HG02943 (cell line): ENCODE data around the gene CIAO3.

Experiments used
- ATAC-seq: cut with Tn5 transposase; IDR thresholded peaks from one replicate; pipeline ENCODE4 v1.9.1; 2021; ENCODE audit warnings: mild to moderate bottlenecking, low read depth, moderate library complexity; ENCODE audit not compliant: unreplicated experiment

Gene CIAO3

DNA sequence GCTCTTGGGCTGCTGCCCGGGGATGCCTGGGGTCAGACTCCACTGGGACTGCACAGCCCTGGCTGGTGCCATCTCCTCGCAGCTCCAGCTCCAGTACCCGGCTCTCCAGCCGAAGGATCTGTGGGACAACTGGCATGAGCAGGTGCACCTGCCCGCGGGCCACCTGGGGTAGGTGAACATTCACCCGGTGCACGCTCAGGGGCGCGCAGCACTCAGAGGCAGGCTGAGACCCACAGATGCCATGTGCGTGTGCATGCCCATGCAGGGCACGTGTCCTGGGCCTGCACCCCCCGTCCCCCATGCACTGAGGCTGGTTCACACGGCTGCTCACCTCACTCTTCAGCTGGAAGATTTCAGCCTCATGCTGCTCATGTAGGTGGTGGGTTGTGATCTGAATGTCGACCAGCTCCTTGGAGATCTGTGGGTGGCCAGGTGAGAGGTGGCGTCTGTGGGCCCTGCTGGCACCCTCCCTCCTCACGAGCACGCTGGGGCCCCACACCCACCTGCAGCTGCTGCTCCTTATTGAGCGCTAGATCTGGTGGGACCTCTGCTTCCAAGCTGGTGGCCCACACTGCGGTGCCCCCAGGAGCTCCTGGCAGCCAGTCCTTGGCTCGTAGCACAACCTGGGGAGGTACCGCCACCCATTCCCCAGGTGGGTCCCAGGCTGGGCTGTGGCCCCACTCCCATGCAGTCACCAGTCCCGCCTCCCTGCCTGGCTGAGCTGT, 15.2 kb downstream of the CIAO3 start:
- no peak for ATAC-seq

DNA sequence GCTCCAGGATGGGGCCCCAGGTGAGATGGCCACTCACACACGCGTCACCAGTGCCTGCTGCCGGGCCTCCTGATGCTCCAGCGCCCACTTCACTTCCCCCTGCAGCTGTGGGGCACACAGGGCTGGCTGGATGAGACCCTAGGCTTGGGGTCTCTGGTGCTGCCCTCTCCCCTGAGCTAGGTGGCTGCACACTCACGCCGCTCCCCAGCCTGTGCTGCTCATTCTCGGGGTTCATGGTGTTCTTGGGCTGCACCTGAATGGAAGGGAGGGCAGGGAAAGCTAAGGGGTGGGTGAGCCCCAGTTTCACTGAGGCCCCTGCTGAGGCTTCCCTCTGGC, 15.8 kb downstream of the CIAO3 start:
- no peak for ATAC-seq

DNA sequence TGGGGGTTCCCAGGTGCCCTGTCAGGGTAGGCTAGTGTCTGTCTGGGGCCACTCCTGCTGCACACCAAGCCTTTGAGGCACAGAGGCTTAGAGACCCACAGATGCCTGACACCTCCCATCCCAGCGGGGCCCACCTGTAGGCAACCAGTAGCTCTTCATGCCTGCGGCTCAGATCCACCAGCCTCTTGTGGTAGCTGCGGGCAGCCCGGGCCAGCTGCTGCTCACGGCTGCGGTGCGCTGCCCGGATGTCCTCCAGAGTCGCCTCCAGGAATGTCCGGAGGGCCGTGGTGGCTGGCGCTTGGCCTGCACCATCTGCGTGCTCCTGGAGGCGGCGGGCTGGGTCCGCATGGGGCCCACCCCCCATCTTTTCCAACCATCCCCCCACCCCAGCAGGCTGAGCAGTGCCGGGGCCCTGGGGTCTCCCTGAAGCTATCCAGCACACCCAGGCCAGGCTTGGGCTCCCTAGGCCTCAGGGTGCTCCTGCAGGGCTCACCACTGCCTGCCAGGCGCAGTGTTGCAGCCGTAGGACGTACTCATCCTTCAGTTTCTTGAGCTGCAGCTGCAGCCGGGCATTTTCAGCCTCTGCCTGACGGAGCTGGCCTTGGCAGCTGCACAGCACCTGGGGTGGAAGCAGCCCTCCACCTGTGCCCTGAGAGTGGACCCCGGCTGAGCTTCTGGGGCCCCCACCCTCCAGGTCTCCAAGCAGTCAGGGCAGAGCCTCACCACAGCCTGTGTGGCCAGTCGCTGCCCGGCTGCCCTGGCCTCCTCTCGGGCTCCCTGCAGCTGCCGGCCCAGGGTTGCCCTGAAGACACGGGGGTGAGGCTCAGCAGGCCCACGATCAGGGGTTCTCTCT, 16.4 kb downstream of the CIAO3 start:
- ATAC-seq = no peak

DNA sequence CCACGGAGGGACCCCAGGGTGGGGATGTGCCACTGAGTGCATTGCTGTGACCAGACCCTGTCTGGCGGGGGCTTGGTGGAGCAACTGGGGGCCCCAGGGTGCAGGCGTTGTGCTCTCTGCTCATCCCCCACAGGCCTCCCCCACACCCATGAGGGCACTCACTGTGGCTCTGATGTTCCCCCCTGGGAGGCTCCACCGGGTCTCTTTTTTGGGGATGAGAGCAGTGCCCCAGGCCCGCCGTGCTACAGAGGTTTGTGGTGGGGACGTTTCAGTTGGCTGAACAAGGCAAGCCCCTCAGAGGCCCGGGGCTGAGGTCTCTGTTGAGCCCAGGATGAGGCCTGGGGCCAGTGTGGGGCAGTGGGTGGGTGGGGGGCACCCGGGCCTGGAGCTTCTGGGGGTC, 17.1 kb downstream of the CIAO3 start:
- no peak for ATAC-seq

DNA sequence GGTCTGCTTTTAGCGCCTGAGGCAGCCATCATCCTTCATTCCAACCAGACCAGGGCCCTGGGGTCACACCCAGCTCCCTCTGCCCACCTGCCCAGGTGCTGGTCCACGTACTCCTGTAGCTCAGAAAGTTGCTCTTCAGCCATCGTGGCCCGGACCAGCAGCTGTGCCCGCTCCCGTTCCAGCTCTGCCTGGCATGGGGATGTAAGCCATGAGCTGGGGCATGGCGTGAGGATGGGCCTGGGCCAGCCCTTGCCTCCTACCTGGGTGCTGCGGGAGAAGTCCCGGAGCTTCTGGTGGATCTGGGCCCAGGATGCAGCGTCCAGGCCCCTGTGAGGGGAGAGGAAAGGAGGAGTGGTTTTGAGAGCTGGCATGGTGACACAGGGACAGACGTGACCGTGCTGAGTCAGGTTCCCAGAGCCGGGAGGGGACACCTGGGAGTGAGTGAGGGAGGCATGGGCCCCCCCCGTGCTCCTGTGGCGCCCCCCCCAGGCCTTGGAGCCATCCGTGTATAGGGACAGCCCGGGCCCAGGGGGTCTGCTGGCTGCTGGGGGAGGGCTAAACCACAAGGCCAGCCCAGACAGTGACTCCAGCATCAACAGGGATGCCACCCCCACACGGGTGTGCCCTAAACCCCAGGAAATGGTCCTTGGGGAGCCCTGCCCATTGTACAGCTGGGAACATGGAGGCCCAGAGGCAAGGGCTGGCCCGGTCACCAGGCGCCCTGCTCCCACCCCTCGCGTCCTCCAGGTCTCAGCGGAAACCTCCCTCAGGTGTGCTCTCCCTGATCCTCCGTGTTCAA, 17.8 kb downstream of the CIAO3 start:
- no peak for ATAC-seq

DNA sequence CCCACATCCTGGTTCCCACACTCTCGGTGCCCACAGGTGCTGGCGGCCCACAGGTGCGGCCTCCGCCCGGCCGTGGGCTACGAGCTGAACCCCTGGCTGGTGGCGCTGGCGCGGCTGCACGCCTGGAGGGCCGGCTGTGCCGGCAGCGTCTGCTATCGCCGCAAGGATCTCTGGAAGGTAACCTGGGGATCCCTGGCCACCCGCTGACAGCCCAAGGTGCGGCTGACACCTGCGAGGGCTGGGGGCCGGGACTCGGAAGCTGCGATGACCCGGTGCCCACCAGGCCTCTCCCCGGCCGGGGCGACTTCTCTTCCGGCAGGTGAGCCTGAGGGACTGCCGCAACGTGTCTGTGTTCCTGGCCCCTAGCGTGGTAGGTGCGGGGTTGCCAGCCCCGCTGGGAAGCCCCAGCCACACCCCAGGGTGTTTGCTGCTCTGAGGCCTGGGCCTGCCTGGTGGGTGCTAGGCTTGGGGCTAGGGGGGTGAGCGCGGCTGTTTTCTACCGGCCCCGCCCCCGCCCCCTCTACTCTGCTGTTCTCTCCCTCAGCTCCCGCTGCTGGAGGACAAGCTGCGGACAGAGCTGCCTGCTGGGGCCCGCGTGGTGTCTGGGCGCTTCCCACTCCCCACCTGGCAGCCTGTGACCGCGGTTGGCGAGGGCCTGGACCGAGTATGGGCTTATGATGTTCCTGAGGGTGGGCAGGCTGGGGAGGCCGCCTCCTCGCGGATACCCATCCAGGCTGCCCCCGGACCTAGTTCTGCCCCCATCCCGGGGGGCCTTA, 18.8 kb downstream of the CIAO3 start:
- no peak for ATAC-seq

DNA sequence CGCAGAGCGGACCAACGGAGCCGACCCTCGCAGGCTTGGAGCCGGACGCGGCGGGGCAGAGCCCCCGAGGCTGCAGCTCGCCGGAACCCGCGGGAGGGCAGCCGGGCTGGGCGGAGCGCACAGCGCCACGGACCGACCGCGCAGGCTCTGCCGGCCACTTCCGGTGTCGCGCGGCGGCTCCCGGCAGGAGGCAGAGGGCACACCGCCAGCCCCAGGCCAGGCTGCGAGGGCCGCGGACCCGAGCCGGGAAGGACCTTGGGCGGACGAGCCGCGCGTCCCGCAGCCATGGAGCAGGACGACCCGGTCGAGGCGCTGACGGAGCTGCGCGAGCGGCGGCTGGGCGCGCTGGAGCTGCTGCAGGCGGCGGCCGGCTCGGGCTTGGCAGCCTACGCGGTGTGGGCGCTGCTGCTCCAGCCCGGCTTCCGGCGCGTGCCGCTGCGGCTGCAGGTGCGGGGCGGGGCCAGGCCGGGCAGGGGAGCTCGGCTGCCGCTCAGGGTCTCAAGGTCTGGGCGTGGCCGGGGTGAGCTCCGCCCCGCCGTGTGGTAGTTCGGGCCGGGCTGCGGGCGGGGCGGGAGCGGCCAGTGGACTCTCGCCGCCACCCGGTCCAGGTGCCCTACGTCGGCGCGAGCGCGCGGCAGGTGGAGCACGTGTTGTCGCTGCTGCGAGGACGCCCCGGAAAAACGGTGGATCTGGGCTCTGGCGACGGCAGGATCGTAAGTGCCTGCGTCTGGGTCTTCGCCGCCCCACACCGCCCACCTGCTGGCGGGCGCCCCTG, 19.6 kb downstream of the CIAO3 start, which contains the start of gene ANTKMT:
Gene ANTKMT (plus strand): TSS at position 157 of the 775 bp plus-strand sequence. CDS start 129 bp downstream, at position 286.
- ATAC-seq = peak; percentile 51

DNA sequence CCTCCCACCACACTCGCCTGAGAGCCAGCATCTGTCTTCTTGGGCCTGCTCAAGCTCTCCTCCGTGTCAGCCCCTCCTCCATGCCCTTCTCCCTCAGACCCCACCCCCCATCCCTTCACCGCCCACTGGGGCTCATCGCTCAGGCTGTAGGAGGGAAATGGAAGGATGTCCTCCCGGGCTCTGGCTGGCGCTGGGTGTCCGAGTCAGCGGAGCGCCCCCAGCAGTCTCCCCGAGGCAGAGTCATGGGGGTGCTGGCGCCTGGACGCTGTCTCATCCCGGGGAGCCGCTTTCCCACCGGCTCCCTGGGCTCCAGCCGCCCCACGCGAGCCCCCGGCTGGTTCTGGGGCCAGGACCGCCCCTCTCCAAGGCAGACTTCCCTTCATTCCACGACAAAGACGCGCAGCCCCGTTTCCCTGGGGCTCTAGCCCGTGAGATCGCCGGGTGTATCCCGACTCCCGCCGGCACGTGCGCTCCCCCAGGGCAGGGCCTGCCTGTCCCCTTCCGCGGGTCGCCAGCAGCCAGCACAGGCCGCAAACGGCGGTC, 20.3 kb downstream of the CIAO3 start:
- ATAC-seq = peak; percentile 19

DNA sequence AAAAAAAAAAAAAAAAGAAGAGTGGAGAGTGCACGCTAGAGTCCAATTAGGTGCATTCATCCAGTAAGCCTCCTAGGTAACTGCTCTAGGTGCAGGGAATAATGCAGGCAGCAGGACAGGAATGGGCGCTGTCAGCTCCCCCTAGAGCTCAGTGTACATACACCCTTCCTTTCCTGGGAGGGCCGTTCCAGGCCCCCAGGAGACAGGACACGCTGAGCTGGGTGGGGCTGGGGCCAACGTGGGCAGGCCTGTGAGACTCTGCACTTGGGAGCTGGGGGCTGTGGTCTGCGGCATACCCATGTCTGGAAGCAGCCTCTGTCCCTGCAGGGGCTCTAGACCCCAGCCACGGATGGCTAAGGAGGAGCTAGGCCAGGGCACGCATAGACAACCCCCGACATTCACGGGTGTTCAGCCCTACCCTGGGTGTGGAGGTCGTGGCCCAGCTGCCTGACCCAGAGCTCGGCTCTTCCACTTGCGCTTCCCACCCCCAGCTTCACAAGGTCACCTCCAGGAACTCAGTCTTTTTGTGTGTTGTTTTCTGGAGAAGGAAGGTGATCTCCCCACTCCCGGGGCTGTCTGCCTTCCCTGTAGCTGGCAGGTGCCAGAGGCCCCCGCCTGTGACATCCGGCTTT, 20.9 kb downstream of the CIAO3 start:
- peak; percentile 5 for ATAC-seq

DNA sequence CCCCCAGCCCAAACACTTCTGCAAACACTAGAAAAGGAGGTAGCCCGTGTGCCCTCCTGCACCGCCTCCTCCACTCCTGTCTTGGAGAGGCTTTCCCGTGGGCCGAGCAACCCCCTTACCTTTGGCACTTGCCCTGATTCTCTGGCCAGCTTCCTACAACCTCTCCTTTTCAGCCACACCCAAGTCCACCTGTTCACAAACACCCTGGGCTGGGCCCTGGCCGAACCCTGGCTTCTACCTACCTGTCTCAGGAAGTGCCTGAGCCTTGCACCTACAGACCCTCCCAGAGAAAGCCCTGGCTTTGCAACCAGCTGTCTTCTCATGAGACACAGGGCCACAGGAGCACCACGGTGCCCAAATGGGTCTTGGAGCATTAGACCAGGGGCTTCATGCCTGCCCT, 21.9 kb downstream of the CIAO3 start:
- no peak for ATAC-seq

DNA sequence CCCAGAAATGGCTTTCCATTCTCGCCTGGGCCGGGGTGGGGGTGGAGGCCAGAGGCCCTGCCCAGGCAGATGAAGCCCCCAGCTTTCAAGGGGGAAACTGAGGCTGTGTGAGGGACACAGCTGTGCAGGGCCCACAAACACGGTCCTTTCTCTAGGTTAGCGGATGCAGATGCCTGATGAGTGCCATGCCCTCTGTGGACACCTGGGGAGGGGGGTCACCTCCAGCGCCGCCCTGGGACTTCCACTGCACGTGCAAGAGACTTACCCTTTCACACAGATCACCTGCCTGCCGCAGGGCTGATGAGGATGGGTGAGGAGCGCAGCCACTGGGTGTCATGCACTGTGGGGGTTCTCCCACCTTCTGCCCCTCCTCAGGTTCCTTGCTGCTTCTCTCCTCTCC, 22.4 kb downstream of the CIAO3 start:
- no peak for ATAC-seq

DNA sequence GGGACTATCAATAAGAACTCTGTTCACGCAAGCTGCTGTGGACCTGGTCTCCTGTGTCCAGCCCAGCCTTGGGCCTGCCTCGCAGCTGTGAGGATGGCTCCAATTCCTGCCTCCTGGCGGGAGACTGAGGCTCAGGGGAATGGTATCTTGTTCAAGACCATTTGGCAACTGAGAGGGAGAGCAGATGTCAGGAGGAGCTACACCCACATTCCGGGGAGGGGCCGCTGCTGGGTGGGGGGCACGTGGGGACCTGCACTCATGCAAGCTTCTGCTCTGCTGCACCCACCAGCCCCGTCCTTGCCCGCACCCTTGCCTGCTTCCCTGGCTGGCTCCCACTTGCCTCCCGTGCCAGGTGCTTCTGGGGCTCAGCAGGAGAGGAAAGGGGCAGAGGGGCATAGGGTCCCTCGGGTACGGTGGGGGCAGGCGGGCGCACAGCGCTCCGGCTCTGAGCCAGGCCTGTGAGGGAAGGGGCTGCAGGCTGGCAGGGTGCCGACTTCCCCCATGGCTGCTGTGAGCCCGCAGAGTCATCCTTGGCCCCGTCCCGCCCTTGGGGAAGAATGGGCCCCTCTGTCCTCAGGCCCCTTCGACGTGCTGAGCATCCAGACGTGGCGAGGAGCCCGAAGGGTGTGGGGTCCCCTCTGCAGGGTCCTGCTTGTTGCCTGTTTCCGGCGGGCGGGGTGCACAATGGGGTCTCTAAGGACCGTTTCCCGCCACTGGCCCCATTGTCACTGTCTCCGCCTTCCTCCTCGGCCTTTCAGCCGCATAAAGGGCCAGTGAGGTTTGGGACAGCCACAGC, 23.1 kb downstream of the CIAO3 start:
- no peak for ATAC-seq

DNA sequence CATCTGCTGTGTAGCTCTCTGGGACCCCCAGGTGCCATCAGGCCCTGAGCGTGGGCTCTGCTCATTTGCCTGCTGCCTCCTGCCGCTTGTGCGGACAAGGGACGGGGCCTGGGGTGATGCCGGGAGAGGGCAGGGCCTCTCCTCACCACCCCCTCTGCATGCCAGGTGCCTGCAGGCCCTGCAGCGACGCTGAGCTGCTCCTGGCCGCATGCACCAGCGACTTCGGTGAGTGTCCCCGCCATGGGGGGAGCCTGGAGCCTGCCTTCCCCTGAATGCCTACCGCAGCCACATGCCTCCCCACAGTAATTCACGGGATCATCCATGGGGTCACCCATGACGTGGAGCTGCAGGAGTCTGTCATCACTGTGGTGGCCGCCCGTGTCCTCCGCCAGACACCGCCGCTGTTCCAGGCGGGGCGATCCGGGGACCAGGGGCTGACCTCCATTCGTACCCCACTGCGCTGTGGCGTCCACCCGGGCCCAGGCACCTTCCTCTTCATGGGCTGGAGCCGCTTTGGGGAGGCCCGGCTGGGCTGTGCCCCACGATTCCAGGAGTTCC, 23.9 kb downstream of the CIAO3 start:
- no peak for ATAC-seq

DNA sequence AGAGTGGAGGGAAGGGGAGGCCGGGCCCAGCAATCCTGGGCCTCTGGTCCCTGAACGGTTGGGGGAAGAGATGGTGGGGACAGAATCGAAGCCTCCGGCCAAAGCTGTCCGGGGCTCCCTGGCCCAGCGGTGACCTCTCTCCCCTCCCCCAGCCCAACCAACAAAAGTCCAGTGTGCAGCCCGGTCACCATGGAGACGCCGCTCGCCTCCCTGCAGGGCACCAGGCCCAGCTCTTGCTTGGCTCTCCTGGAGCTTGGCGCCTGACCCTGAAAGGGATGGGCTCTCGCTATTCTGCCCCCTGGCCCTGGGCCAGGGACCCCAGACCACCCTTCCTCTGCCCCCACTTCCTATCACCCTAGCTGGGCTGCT, 24.6 kb downstream of the CIAO3 start:
- no peak for ATAC-seq

DNA sequence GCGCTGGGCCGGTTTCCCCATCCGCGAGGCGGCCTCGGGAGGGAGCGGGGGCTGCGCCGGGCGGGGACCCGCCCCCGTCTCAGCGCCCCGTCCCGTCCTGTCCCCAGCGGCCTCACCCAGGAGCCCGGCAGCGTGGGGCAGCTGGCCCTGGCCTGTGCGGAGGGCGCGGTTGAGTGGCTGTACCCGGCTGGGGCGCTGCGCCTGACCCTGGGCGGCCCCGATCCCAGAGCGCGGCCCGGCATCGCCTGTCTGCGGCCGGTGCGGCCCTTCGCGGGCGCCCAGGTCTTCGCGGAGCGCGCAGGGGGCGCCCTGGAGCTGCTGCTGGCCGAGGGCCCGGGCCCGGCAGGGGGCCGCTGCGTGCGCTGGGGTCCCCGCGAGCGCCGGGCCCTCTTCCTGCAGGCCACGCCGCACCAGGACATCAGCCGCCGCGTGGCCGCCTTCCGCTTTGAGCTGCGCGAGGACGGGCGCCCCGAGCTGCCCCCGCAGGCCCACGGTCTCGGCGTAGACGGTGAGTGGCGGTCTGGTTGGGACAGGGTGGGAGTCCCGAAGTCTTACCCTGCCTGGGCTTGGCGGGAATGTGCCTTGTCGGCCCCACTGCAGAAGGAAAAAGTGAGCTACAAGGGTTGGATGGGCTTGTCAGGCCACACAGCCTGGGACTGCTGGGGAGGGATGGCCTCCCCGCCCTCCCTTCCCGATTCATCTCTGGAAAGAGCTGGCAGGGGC, 25.2 kb downstream of the CIAO3 start:
- ATAC-seq = no peak

DNA sequence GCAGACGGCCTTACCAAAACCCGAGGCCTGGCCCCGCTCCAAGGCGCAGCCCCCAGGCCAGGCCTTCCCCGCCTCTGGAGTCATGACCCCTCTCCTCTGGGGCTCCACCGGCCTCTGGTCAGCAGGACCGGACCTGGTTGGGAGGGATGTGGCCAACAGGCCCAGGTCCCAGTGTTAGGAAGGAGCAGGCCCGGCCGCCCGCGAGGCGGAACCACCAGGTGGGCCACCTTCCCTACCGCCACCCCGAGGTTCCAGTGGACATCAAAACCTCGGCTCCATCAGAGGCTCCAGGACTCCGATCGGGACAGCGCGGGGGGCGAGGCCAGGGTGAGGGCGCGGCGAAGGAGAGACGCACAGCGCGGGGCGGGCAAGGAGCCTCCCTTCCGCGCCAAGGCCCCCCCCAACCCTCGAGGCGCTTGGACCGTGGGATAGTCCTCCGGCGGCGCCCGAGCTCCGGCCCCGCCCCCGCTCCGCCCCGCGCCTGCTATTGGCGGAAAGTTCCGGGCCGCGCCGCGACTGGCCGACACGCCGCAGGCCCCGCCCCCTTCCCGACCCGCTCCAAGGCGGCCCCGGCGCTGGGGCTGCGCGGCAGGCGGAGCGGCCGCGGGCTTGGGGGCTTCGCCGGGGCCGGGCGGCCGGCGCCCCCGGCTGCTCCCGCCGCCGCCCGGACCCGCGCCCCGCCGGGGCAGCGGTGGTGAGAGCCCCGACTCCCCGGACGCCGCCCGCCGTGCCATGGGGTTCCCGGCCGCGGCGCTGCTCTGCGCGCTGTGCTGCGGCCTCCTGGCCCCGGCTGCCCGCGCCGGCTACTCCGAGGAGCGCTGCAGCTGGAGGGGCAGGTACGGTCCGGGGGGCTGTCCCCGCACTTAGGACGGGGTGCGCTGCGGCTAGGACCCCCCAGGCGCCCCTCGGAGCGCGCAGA, 26.0 kb downstream of the CIAO3 start, which contains the start of gene METRN:
Gene METRN (plus strand): TSS at position 561 of the 919 bp plus-strand sequence. CDS start 172 bp downstream, at position 733.
- no peak for ATAC-seq
